ENCODE measurements around the gene MAST3.

MAST3 gene

GRCh38 chr19:18159810-18160209 lies 62.2 kb downstream of the MAST3 start:
- DNase-seq (ENCODE audit: low read depth): no peak

DNA sequence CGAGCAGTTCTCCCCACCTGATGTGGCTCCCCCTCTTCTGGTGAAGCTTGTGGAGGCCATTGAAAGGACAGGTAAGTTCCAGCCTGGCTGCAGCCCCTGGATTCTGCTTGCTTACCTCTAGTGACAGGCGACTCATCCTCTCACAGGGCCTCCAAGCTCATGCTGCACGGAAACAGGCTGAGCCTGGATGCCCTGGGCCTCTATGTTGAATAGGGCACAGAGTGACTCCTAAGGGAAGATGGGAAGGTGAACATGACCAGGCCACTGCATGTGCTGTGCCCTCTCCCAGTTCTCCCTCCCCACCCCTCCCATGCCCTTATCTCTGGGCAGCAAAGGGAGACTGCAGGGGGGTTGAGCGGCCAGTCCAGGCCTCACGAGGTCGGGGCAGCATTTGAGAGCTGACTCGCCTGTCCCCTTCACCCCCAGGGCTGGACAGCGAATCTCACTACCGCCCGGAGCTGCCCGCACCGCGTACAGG lies 63.0 kb downstream of the MAST3 start:
- DNase-seq (ENCODE audit: low read depth): no peak

DNA sequence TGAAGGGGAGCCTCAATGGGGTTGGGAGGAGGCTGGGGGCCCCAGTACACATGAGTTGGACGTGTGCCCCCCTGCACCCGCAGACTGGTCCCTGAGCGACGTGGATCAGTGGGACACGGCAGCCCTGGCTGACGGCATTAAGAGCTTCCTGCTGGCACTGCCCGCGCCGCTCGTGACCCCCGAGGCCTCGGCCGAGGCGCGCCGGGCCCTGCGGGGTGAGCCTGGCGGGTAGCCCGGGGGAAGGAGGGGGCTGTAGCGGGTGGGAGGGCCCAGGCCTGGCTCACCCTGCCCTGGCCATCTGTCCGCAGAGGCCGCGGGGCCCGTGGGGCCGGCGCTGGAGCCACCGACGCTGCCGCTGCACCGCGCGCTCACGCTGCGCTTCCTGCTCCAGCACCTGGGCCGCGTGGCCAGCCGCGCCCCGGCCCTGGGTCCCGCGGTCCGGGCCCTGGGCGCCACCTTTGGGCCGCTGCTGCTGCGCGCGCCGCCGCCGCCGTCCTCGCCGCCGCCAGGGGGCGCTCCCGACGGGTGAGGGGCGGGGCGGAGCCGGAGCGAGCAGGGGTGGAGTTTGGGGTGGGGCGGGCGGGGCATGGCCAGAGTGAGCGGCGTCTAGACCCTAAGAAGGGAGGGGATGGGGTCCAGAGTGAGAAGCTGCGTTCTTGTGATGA lies 63.5 kb downstream of the MAST3 start:
- peak; percentile 41 for DNase-seq (ENCODE audit: low read depth)

- DNase-seq (ENCODE audit: low read depth): no peak
Measured at GRCh38 chr19:18161636-18162002, 64.0 kb downstream of the MAST3 start.

- no peak for DNase-seq (ENCODE audit: low read depth)
Measured at GRCh38 chr19:18164072-18164471, 66.5 kb downstream of the MAST3 start.

GRCh38 chr19:18165794-18166544 lies 68.4 kb downstream of the MAST3 start:
- DNase-seq (ENCODE audit: low read depth): no peak

GRCh38 chr19:18167011-18167410 lies 69.4 kb downstream of the MAST3 start:
- DNase-seq (ENCODE audit: low read depth): no peak

DNA sequence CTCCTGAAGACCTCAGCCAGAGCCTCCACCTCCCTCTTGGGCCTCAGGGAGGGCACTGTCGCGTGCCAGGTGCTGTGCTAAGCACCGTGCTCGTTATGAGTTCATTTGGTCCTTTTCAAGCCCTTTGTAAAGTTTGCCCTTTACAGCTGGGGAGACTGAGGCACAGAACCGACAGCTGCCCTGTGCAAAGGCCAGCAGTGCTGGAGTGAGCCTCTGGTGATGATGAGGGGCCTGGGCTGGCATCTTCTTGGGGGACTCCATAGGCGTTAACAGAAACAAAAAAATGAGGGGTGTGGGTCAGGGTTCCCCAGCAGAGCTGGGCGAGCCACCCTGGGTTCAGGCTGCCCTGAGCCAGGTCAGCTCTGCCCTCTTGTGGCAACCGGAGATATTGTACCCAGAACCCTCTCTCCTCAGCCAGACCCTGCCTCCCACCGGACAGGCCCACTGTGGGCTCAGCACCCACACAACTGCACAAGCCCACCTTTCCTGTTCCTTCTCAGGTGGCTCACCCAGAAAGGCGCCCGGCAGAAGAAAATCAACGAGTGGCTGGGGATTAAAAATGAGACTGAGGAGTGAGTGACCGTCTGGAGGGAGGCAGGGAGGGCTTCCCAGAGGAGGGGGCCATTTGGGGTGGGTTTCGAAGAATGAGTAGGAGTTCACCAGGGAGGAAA lies 70.5 kb downstream of the MAST3 start:
- DNase-seq (ENCODE audit: low read depth): no peak

DNA sequence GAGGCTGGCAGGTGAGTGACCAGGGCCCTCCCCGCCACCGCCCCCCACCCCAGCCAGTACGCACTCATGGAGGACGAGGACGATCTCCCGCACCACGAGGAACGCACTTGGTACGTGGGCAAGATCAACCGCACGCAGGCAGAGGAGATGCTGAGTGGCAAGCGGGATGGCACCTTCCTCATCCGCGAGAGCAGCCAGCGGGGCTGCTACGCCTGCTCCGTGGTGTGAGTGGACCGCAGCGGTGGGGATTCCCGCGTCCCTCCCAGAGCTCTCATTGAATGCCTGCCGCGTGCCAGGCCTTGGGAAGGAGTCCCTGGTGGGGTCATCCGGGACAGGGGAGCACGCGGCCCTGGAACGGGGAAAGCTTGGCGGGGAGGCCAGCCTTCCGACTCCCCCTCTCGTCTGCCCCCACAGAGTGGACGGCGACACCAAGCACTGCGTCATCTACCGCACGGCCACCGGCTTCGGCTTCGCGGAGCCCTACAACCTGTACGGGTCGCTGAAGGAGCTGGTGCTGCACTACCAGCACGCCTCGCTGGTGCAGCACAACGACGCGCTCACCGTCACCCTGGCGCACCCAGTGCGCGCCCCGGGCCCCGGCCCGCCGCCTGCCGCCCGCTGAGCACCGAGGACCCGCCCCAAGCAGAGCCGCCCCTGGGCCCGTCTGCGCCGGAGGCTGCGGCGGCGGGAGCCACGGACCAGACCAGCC lies 71.2 kb downstream of the MAST3 start:
- no peak for DNase-seq (ENCODE audit: low read depth)

GRCh38 chr19:18170714-18171255 lies 73.2 kb downstream of the MAST3 start:
- no peak for DNase-seq (ENCODE audit: low read depth)

DNA sequence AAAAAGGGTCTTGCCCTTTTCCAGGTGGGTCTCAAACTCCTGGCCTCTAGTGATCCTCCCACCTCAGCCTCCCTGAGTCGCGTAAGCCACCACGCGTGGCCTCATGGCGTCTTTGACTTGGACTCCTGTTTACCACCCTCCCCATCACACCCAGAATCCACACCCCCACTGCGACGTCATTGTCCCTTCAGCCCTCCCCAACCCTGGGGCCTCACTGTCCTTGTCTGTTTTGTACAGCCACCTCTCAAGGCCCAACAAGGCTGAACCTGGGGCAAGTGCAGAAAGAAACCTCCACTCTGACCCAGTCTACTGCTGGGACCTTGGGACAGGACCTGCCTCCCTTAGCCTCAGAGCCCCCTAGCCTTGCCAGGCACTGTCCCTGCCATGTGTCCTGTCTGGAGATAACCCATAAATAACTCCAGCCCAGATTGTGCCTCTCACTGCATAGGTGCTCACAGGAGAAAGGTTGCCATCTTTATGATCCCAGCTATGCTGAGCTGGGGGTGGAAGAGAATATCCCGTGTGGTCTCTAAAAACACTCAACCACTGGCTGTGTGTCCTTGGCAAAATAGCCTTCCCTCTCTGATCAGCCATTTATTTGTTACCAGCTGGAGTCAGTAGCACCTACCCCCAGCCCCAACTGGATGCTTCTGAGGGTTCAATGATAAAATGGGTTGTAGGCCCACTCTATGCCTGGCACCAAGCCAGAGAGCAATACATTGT lies 74.2 kb downstream of the MAST3 start:
- DNase-seq (ENCODE audit: low read depth): no peak

DNA sequence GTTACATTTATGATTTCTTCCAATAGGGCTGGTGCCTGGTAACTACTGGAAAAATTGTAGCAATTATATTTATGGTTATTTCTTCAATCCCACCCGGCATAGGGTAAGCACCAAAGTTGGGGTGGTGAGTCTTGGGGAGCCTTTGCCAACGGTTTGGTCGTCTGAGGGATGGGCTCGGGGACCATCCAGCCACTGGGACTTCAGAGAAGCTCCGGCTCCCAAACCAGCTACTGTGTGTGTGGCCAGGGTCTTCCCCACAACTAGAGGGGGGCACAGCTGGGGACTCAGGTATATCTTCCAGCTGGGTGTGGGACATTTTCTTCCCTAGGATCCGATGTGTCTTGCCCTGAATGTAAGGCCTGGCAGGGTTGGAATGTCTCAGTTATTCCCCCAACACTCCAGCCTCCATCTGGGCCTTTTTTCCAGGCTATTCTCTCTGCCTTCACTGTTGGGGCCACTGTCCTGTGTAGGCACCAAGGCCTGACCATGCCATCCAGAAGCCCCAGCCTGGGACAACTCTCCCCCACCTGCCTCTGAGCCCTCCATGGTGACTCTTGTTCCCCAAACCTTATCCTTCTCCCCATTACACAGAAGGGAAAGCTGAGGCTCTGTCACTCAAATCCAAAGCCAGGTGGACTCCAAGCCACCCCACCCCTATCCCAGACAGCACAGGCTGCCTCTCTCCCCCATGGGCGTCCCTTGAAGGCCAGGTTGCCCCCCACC lies 74.9 kb downstream of the MAST3 start:
- no peak for DNase-seq (ENCODE audit: low read depth)

- DNase-seq (ENCODE audit: low read depth): no peak
Measured at GRCh38 chr19:18173054-18173571, 75.5 kb downstream of the MAST3 start.

GRCh38 chr19:18173572-18174288 lies 76.2 kb downstream of the MAST3 start, which contains the start of gene IFI30:
IFI30 (plus strand) TSS chr19:18173813; CDS start chr19:18173842, 29 bp downstream.
- DNase-seq (ENCODE audit: low read depth): no peak

- no peak for DNase-seq (ENCODE audit: low read depth)
Measured at GRCh38 chr19:18174983-18175382, 77.4 kb downstream of the MAST3 start.

DNA sequence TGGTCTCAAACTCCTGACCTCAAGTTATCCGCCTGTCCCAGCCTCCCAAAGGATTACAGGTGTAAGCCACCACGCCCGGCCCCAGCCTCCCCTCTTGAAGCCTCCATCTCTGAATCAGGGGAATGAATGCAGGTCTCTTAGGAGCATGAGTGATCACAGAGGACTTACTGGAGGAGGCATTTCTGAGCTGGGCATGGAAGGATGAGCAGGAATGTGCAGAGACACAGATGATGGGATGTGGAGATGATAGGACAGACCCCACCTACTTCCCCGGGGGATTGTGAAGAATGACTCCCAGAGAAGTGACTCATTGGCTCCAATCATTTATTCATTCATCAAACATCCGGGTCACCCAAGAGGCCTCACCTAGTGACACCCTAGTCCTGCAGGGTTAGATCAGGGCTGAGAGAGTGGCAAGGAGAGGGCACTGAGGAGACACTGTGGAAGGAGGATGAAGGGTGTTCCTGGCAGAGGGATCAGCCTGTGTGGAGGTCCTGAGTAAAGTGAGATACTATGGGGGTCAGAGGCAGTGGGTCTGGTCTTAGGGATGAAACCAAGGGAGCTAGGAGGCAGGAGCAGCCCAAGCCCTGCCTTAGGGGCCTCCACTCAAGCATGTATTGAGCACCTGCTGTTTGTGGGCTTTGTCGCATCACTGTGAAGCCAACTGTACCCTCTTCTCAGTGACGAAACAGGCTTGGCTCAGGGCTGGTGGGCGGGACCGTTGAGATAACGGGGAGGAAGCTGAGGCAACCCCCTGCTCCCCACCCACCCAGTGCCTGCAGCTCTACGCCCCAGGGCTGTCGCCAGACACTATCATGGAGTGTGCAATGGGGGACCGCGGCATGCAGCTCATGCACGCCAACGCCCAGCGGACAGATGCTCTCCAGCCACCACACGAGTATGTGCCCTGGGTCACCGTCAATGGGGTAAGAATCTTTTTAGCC lies 79.1 kb downstream of the MAST3 start:
- DNase-seq (ENCODE audit: low read depth): no peak

DNA sequence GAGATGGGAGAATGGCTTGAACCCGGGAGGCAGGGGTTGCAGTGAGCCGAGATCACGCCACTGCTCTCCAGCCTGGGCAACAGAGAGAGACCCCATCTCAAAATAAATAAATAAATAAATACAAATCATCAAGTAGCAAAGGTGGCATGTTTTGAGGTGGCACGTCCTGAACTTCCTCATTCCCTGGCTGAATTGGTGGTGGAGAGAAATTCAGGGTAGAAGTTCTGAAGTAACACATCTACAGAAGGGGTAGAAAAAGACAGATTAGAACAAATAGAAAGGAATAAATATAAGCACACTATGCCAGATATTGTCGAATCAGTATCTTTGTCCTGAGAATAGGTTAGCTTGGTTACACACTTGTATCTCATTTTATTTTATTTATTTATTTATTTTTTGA lies 82.4 kb downstream of the MAST3 start:
- no peak for DNase-seq (ENCODE audit: low read depth)

- DNase-seq (ENCODE audit: low read depth): no peak
Measured at GRCh38 chr19:18183529-18183928, 86.0 kb downstream of the MAST3 start.

GRCh38 chr19:18185538-18185937 lies 88.0 kb downstream of the MAST3 start:
- DNase-seq (ENCODE audit: low read depth): no peak
